Spinal cord (tissue), 10 donors: ENCODE data around the gene NEURL1. TPM values are rescaled to one million over a fixed set of nuclear protein-coding genes. Genes with fewer than 3 reads are reported as not detected.

ENCODE experiments used
- DNase-seq, 6 donors: peaks; one replicate each; pipeline versions ENCODE4 v3.0.0 to v3.0.0-alpha.2; 2013 to 2015; ENCODE audit warnings: low spot score in 6 of 6, low read depth in 4 of 6
- H3K27ac ChIP-seq: one replicate; pipeline ENCODE4 v1.5.1; 2013; ENCODE audit warnings: low read depth, low read length, control low read depth
- H3K27me3 ChIP-seq: one replicate; pipeline ENCODE4 v1.6.1; 2013; ENCODE audit warnings: low read length; ENCODE audit not compliant: control insufficient read depth, insufficient read depth
- H3K36me3 ChIP-seq: one replicate; pipeline ENCODE4 v1.6.1; 2013; ENCODE audit warnings: low read length; ENCODE audit not compliant: control insufficient read depth, insufficient read depth
- H3K4me1 ChIP-seq: one replicate; pipeline ENCODE4 v1.6.1; 2013; ENCODE audit warnings: low read length; ENCODE audit not compliant: control insufficient read depth, insufficient read depth
- H3K4me3 ChIP-seq: one replicate; pipeline ENCODE4 v1.5.1; 2013; ENCODE audit warnings: low read depth, low read length, control low read depth
- H3K9me3 ChIP-seq: one replicate; pipeline ENCODE4 v1.6.1; 2013; ENCODE audit warnings: low read length; ENCODE audit not compliant: control insufficient read depth, insufficient read depth
- WGBS: methylation state at CpG from one replicate; pipeline ENCODE4 v1.1.5; 2013; ENCODE audit warnings: missing lambda C conversion rate; ENCODE audit not compliant: insufficient coverage; 5-methylcytosine and 5-hydroxymethylcytosine counted together
- polyA plus RNA-seq, 2 donors: library from polyadenylated mRNA; unstranded; fragments of 120-200 nt; gene quantifications; one replicate each; pipeline ENCODE4 v1.2.1, GENCODE V29; 2013; ENCODE audit not compliant: insufficient read length in 2 of 2
- total RNA-seq, 2 donors: library from RNA; depleted of rRNA in 1 of 2; stranded (reverse); fragments of 120-200 nt in 1 of 2; fragments of >200 nt in 1 of 2; gene quantifications; one replicate each; pipeline versions ENCODE4 v1.2.3 to v1.2.4, GENCODE V29; 2013 to 2014
- donor health status: healthy.

Gene NEURL1
- total and polyA plus RNA-seq, 4 donors = 7.3 to 34.8 (median 18.2) TPM

DNA sequence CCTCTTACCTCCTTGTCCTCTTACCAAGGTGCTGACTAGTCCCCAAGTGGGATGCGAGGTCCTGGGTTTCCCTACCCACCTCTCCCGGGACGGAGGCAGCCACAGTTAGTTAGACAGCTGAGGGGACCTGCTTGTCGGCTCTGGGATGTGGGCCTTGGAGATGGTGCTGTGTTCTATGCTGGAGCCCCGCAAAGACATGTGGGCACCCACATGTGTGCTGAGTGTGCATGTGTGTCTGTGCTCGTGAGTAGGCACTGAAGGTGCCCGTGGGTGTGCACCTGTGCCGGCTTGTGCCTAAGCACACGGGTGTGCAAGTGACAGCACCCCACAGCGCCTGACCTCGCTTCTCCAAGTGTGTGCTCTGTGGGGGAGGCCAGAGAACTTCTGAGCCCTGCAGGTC, 62.2 kb downstream of the NEURL1 start:
- Histone ChIP-seq H3K9me3 (no peaks in the 10 kb centered on the region), H3K4me1 (peaks cover 27% of the 10 kb centered on the region), H3K36me3 (peaks cover 2% of the 10 kb centered on the region), H3K4me3 (peak overlapping the region; percentile 20), H3K27me3 (no peaks in the 10 kb centered on the region), H3K27ac (no peak overlapping the region)
- 70% methylated on average over 8 of the region's 11 CpGs for WGBS
- peak in 1 of 6 donors; percentile 13 for DNase-seq

DNA sequence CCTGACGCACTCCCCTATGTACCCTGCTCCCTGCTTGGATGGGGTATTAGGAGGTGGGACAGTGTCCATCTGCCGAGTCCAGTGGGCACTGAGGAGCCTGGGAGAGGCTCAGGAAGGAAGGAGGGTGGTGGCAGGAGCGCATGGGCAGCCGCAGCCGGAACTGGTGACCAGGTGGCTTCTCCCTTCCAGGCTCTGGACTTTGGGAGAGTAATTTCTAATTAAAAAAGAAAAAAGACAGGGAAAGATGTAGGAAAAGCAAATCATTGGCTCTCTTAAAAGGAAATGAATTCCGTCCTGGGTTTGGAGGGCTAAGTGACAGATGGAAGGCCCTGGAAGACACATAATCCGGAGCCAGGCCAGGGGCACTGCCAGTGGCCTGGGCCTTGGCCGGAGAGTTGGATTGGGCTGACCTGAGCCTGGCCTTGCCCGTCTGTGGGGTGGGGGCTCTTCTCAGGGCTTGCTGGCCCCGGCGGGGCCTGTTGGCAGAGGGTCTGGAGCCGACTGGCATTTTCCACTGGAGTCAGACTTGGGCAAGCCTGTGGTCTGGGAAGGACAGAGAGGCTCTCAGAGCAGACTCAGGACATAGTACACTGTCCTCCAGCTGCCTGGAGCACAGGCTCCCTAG, 63.0 kb downstream of the NEURL1 start:
- WGBS = 78% methylated on average over 12 of the region's 12 CpGs
- H3K27ac ChIP-seq = no peak overlapping the region
- no peaks in the 10 kb centered on the region for H3K9me3 ChIP-seq
- no peak overlapping the region for H3K4me3 ChIP-seq
- peaks cover 27% of the 10 kb centered on the region for H3K4me1 ChIP-seq
- no peaks in the 10 kb centered on the region for H3K27me3 ChIP-seq
- no peak for DNase-seq
- H3K36me3 ChIP-seq = peaks cover 2% of the 10 kb centered on the region

DNA sequence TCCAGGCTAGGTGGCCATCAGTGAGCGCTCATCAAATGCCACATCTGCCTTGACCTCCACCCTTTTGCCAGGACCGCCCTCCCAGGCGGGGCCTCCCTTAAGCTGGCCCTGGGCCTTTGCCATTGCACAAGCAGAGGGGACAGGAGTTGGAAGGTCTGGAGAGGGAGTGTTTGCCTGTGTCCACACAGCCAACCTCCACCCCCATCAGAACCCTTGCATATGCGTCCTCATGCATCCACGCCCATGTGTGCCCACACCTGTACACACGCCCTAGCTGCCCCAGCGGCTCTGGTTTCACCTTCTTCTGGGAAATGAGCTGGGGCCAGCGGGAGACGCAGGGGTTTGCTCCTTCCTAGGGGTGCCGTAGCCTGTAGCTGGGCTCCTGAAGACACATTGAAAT, 64.0 kb downstream of the NEURL1 start:
- no peak for DNase-seq
- Histone ChIP-seq H3K9me3 (no peaks in the 10 kb centered on the region), H3K36me3 (peaks cover 2% of the 10 kb centered on the region), H3K4me1 (peaks cover 27% of the 10 kb centered on the region), H3K4me3 (no peak overlapping the region), H3K27ac (no peak overlapping the region), H3K27me3 (no peaks in the 10 kb centered on the region)
- WGBS = 97% methylated on average over 5 of the region's 10 CpGs

DNA sequence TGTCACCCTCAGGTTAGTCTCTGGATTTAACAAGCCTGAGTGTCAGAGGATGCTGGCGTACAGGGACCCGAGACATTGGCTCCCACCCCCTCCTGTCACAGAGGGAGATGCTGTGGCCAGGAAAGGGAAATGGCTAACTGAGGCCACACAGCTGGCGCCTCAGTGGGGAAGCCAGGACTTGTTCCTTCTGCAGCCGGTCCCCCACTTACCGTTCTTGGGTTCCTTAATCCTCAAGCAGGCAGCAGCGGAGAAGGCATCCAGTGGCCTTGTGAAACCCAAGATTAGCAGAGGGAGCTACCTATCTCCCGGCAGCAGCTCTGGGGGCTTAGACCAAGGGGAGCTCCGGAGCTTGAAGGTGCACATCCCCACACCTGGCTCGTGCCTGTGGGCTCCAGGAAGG, 65.4 kb downstream of the NEURL1 start:
- Histone ChIP-seq H3K27me3 (no peaks in the 10 kb centered on the region), H3K4me3 (no peak overlapping the region), H3K36me3 (peaks cover 2% of the 10 kb centered on the region), H3K9me3 (no peaks in the 10 kb centered on the region), H3K27ac (no peak overlapping the region), H3K4me1 (peaks cover 23% of the 10 kb centered on the region)
- DNase-seq = no peak
- 67% methylated on average over 8 of the region's 9 CpGs for WGBS

DNA sequence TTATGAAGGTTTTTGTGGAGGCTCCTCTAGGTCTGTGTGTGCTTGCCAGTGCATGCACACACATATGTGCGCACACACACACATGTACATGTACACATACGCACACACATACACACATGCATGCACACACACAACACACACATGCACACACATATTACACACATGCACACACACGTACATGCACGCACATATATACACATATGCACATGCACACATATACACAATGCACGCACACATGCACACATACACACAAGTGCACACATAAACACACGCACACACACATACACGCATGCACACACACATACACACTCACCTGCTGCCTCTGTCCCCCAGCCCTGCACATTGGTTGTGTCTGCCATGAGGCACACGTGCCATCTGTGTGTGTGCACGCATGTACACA, 66.3 kb downstream of the NEURL1 start:
- H3K36me3 ChIP-seq = peaks cover 2% of the 10 kb centered on the region
- DNase-seq = no peak
- no peak overlapping the region for H3K27ac ChIP-seq
- 86% methylated on average over 8 of the region's 9 CpGs for WGBS
- H3K27me3 ChIP-seq = no peaks in the 10 kb centered on the region
- H3K4me3 ChIP-seq = no peak overlapping the region
- no peaks in the 10 kb centered on the region for H3K9me3 ChIP-seq
- H3K4me1 ChIP-seq = peaks cover 30% of the 10 kb centered on the region

DNA sequence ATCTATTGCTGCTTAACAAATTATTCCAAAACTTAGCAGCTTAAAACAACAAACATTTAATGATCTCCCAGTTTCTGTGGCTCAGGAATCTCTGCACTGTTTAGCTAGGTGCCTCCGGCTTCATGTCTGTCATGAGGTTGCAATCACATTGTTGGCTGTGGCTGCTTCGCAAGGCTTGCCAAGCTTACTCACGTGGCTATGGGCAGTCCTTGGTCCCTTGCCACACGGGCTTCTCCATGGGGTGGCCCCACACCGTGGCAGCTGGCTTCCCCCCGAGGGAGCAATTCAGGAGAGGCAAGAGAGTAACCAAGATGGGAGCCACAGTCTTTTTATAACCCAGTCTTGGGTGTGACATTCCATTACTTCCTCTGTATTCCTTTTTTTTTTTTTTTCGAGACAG, 67.4 kb downstream of the NEURL1 start:
- peaks cover 22% of the 10 kb centered on the region for H3K4me1 ChIP-seq
- DNase-seq = no peak
- no peak overlapping the region for H3K27ac ChIP-seq
- no peaks in the 10 kb centered on the region for H3K9me3 ChIP-seq
- H3K27me3 ChIP-seq = no peaks in the 10 kb centered on the region
- peaks cover 2% of the 10 kb centered on the region for H3K36me3 ChIP-seq
- no peak overlapping the region for H3K4me3 ChIP-seq
- 72% methylated on average over 6 of the region's 7 CpGs for WGBS

DNA sequence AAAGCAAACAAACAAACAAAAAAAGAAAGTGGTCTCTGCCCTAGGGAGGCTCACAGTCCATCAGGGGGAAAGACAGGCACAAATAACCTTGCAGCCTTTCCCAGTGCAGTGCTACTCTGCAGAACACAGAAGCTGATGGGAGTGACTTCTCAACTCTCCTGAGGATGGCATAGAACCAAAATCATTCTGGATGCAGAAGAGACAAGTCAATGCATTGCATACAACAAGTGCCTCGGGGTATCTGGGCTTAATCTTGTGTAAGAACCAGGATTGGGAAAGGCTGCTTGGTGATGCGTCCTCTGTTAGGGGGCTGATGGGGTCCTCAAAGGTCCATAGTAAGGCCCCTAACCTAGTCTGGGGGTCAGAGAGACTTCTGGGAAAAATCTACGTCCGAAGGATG, 68.9 kb downstream of the NEURL1 start:
- DNase-seq = no peak
- Histone ChIP-seq H3K9me3 (no peaks in the 10 kb centered on the region), H3K27ac (no peak overlapping the region), H3K27me3 (no peaks in the 10 kb centered on the region), H3K4me1 (peaks cover 11% of the 10 kb centered on the region), H3K4me3 (no peak overlapping the region), H3K36me3 (peaks cover 2% of the 10 kb centered on the region)
- 70% methylated on average over 4 of the region's 4 CpGs for WGBS

DNA sequence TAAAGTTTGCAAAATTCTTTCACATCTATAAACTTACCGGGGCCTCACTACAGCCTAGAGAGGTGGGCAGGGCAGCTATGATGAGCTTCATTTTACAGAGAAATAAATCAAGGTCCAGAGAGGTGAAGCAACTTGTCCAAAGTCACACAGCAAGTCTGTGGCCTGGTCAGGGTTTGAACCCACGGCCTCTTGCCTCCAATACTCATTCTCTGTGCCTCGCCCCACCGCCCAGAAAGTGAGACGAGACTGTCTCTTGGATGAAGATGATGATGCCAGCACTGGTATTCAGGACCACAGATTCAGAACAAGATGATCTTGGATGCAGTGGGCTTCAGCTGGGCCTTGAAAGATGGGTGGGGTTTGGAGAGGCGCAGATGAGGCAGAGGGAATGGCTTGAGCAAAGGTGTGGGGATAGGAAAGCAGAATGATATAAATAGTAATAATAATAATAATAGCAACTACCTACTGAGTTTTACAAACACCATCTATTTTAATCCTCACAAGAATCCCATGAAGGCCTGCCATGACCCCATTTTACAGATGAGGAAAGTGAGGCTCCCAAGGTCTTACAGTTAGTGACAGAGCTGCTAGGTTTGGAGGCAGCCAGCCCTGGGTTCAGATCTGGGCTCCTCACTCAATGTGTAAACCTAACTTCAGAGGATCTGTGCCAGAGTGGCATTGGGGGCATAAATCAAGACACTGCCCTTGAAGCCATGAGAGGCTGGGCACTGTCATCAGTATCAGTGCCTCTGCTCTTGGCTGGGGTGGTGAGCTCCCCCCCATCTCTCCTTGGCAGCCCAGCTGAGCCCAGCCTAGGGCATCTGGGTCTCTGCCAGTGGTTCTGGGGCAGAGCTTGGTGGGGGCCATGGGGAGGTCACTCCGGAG, 70.0 kb downstream of the NEURL1 start:
- Histone ChIP-seq H3K4me3 (no peak overlapping the region), H3K27me3 (no peaks in the 10 kb centered on the region), H3K36me3 (peaks cover 2% of the 10 kb centered on the region), H3K9me3 (no peaks in the 10 kb centered on the region), H3K27ac (no peak overlapping the region), H3K4me1 (peaks cover 11% of the 10 kb centered on the region)
- DNase-seq = no peak
- WGBS = 76% methylated on average over 5 of the region's 7 CpGs

DNA sequence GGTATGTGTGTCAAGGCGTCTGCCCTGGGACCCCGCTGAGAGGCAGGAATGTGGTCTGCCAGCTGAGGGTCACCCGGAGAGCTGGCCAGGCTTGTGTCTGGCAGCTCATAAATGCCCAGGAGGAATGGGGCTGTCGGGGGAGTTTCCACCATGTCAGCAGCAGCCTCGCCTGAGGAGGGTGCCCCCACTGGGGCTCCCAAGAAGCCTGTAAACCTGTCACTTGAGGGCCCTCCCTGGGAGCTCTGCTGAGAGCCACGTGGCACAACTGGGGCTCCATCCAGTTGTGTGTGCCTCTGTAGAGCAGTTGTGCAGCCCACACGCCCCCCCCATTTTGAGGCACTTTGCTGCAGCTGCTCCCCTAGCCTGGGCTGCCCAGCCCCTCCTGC, 70.6 kb downstream of the NEURL1 start:
- H3K4me1 ChIP-seq = peaks cover 11% of the 10 kb centered on the region
- no peaks in the 10 kb centered on the region for H3K27me3 ChIP-seq
- peaks cover 2% of the 10 kb centered on the region for H3K36me3 ChIP-seq
- 24% methylated on average over 7 of the region's 7 CpGs for WGBS
- H3K9me3 ChIP-seq = no peaks in the 10 kb centered on the region
- peak in 1 of 6 donors; percentile 49 for DNase-seq
- no peak overlapping the region for H3K4me3 ChIP-seq
- no peak overlapping the region for H3K27ac ChIP-seq
